ENCODE data around the gene LIMK1.

The LIMK1 gene

GRCh38 chr7:74126220-74126880, 42.7 kb downstream of the LIMK1 start:
- Histone ChIP-seq H2AFZ (ENCODE audit: low read length) (no peak overlapping the region), H3K9me3 (ENCODE audit: insufficient read depth, low read depth, low read length) (no peaks in the 10 kb centered on the region), H4K20me1 (ENCODE audit: insufficient read depth, low read length, poor library complexity, severe bottlenecking) (no peaks in the 10 kb centered on the region), H3F3A (ENCODE audit: low read depth) (no peaks in the 10 kb centered on the region), H3K36me3 (ENCODE audit: insufficient read depth, low read length) (no peaks in the 10 kb centered on the region; the same call in 1 of the 2 replicates), H3K79me2 (ENCODE audit: insufficient read depth, low read length) (no peaks in the 10 kb centered on the region), H3K4me2 (ENCODE audit: low read depth, low read length, poor library complexity, severe bottlenecking) (no peak overlapping the region), H3K27me3 (ENCODE audit: insufficient read depth, low read length, poor library complexity, severe bottlenecking) (no peaks in the 10 kb centered on the region), H3K9ac (ENCODE audit: low read depth, low read length, poor library complexity, severe bottlenecking) (no peak overlapping the region), H3K4me3 (ENCODE audit: low read length, poor library complexity, severe bottlenecking) (no peak overlapping the region), H3K4me1 (ENCODE audit: insufficient read depth, low read length, poor library complexity, severe bottlenecking) (no peaks in the 10 kb centered on the region), H3K9me2 (replicated peaks; ENCODE audit: low read depth, low read length) (no peaks in the 10 kb centered on the region)
- TF ChIP-seq CTCF (conservative IDR thresholded peaks at IDR 0.05; ENCODE audit: low read length) (no peak), EZH2phosphoT487 (IDR thresholded peaks at IDR 0.05; ENCODE audit: borderline replicate concordance) (no peak)

DNA sequence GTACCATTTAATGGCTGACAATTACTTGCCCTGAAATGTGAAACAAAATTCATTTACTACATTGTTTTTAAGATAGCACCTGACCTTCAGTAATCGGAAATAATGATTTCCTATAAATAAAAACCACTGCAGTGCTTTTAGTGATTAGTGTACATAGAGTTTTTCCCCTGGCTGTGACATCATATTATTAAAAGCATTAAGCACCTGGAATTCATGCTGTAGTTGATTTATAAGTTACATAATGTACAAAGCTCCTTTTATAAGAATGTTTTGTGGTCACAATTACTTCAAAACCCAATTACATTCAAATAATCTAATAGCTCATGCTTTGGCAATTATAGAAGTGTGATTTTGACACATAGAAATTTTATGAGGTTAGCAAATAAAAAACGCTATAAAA, 46.3 kb downstream of the LIMK1 start:
- Histone ChIP-seq H3K36me3 (ENCODE audit: insufficient read depth, low read length) (no peaks in the 10 kb centered on the region), H2AFZ (ENCODE audit: low read length) (no peak overlapping the region), H3F3A (ENCODE audit: low read depth) (no peaks in the 10 kb centered on the region), H3K9me3 (ENCODE audit: insufficient read depth, low read depth, low read length) (no peaks in the 10 kb centered on the region), H3K4me2 (ENCODE audit: low read depth, low read length, poor library complexity, severe bottlenecking) (no peak overlapping the region), H3K4me3 (ENCODE audit: low read length, poor library complexity, severe bottlenecking) (no peak overlapping the region), H3K27me3 (ENCODE audit: insufficient read depth, low read length, poor library complexity, severe bottlenecking) (no peaks in the 10 kb centered on the region), H4K20me1 (ENCODE audit: insufficient read depth, low read length, poor library complexity, severe bottlenecking) (no peaks in the 10 kb centered on the region), H3K9me2 (replicated peaks; ENCODE audit: low read depth, low read length) (no peaks in the 10 kb centered on the region), H3K4me1 (ENCODE audit: insufficient read depth, low read length, poor library complexity, severe bottlenecking) (no peaks in the 10 kb centered on the region), H3K79me2 (ENCODE audit: insufficient read depth, low read length) (no peaks in the 10 kb centered on the region), H3K9ac (ENCODE audit: low read depth, low read length, poor library complexity, severe bottlenecking) (no peak overlapping the region)
- TF ChIP-seq EZH2phosphoT487 (IDR thresholded peaks at IDR 0.05; ENCODE audit: borderline replicate concordance) (no peak), CTCF (conservative IDR thresholded peaks at IDR 0.05; ENCODE audit: low read length) (no peak)

DNA sequence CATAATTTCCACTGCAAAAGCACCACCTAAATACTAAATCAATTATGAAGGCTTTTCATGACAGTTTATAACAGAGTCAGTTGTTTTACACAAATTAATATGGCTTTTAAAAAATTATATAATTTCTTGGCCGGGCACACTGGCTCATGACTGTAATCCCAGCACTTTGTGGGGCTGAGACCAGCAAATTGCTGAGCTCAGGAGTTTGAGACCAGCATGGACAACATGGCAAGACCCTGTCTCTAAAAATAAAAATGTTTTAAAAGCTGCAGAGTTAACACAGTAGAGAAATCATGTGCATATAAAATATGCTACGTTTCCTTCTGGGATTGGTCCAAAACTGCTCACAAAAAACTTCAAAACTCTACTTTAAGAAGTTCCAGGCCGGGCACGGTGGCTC, 46.9 kb downstream of the LIMK1 start:
- Histone ChIP-seq H3K9me3 (ENCODE audit: insufficient read depth, low read depth, low read length) (no peaks in the 10 kb centered on the region), H4K20me1 (ENCODE audit: insufficient read depth, low read length, poor library complexity, severe bottlenecking) (no peaks in the 10 kb centered on the region), H3K4me2 (ENCODE audit: low read depth, low read length, poor library complexity, severe bottlenecking) (no peak overlapping the region), H3K36me3 (ENCODE audit: insufficient read depth, low read length) (no peaks in the 10 kb centered on the region), H3K79me2 (ENCODE audit: insufficient read depth, low read length) (no peaks in the 10 kb centered on the region), H3K9ac (ENCODE audit: low read depth, low read length, poor library complexity, severe bottlenecking) (no peak overlapping the region), H3F3A (ENCODE audit: low read depth) (no peaks in the 10 kb centered on the region), H3K9me2 (replicated peaks; ENCODE audit: low read depth, low read length) (no peaks in the 10 kb centered on the region), H3K4me3 (ENCODE audit: low read length, poor library complexity, severe bottlenecking) (no peak overlapping the region), H3K27me3 (ENCODE audit: insufficient read depth, low read length, poor library complexity, severe bottlenecking) (no peaks in the 10 kb centered on the region), H3K4me1 (ENCODE audit: insufficient read depth, low read length, poor library complexity, severe bottlenecking) (no peaks in the 10 kb centered on the region), H2AFZ (ENCODE audit: low read length) (no peak overlapping the region)
- TF ChIP-seq CTCF (conservative IDR thresholded peaks at IDR 0.05; ENCODE audit: low read length) = no peak
- TF ChIP-seq EZH2phosphoT487 (IDR thresholded peaks at IDR 0.05; ENCODE audit: borderline replicate concordance) = no peak
